Measurements from ENCODE around the gene SLX4.

DNA sequence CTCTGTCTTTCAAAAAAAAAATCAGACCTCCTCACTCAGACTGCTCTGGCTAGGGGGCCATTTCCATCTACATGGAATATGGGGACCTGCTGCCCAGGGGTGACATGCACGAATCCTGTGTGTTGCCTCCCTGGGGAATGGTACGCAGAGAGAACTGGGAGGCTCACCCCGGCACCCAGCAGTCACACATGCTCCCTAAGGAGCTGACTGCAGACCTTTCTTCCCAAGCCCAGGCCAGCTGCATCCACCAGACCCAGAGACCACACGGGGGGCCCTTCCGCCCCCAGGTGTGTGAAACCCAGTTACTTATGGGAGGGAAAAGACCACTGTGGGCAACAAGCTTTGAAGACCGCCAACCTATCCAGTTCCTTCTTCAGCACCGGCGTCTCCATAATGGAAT is 27.0 kb downstream of the SLX4 start:
- TF ChIP-seq POLR2AphosphoS5 (IDR thresholded peaks at IDR 0.05; ENCODE audit: low read depth, low read length), result no peak
- TF ChIP-seq TAF1 (IDR thresholded peaks at IDR 0.05; ENCODE audit: borderline replicate concordance, low read depth, low read length), result no peak

Data from GM12892 (cell line).